Activated CD8-positive, alpha-beta memory T cell treated with anti-CD3 and anti-CD28 coated beads, Interleukin-2, amount 10 ng/mL, durations not matched to agents 7 days and 5 days (primary cell): Measurements from ENCODE around the gene TNMD. TPM values are rescaled to one million over a fixed set of nuclear protein-coding genes. Genes with fewer than 3 reads are reported as not detected.

ENCODE experiments used
- ATAC-seq: fragments of 150-1000 bp; cut with Tn5 transposase; one replicate; pipeline ENCODE4 v1.10.0; 2021; ENCODE audit warnings: moderate library complexity
- CTCF ChIA-PET: fragments of 350-600 bp; sonication (Branson Sonifier 250); formaldehyde crosslinking; loops from one replicate; lab custom pipeline; 2021; ENCODE audit warnings: antibody characterized with exemption; lab: Charles Lee
- DNase-seq: peaks from one replicate; pipeline ENCODE4 v3.0.0-alpha.2; 2020
- H3K27ac Mint-ChIP-seq: one replicate; pipeline ENCODE4 v1.8.0; 2021; ENCODE audit warnings: mild to moderate bottlenecking, mixed read lengths
- H3K27me3 Mint-ChIP-seq: one replicate; pipeline ENCODE4 v1.8.0; 2021; ENCODE audit warnings: mixed read lengths
- H3K36me3 Mint-ChIP-seq: one replicate; pipeline ENCODE4 v1.8.0; 2021; ENCODE audit warnings: mild to moderate bottlenecking, mixed read lengths
- H3K4me1 Mint-ChIP-seq: one replicate; pipeline ENCODE4 v1.8.0; 2021; ENCODE audit warnings: mixed read lengths
- H3K4me3 Mint-ChIP-seq: one replicate; pipeline ENCODE4 v1.8.0; 2021; ENCODE audit warnings: mild to moderate bottlenecking, moderate library complexity, mixed read lengths
- H3K9me3 Mint-ChIP-seq: one replicate; pipeline ENCODE4 v1.8.0; 2022; ENCODE audit warnings: low read depth, mixed read lengths
- total RNA-seq, 2 experiments: library from RNA; stranded (reverse); gene quantifications; one replicate each; pipeline ENCODE4 v1.2.3, GENCODE V29; 2021

Gene TNMD
- total RNA-seq, 2 experiments from 2014 or later, result not detected

- H3K27ac Mint-ChIP-seq, result no peak overlapping the region
- CTCF ChIA-PET, result no interaction called here
- no peak overlapping the region for H3K4me3 Mint-ChIP-seq
- no peaks in the 10 kb centered on the region for H3K4me1 Mint-ChIP-seq
- H3K27me3 Mint-ChIP-seq, result peaks cover 14% of the 10 kb centered on the region
- DNase-seq (no peak), ATAC-seq (no peak)
- H3K36me3 Mint-ChIP-seq, result no peaks in the 10 kb centered on the region
- no peaks in the 10 kb centered on the region for H3K9me3 Mint-ChIP-seq
Observed at GRCh38 chrX:100648458-100649417, 64.0 kb downstream of the TNMD start.

Other genes with a start within 250 kb of the TNMD start
- not detected for gene PCDH19, start 174.7 kb upstream of the TNMD start, total RNA-seq
- not detected for gene TSPAN6, start 51.9 kb downstream of the TNMD start, total RNA-seq
- not detected for gene SRPX2, start 59.3 kb downstream of the TNMD start, total RNA-seq
- not detected for gene SYTL4, start 147.2 kb downstream of the TNMD start, total RNA-seq
- 10 to 100 TPM; 38.9 to 44.5 TPM for gene CSTF2, start 235.5 kb downstream of the TNMD start, total RNA-seq